ENCODE results near the gene BTN1A1. TPM values are rescaled to one million over a fixed set of nuclear protein-coding genes. Genes with fewer than 3 reads are reported as not detected.
A peak's percentile ranks its signal among the peaks of the same experiment; 100 is the strongest.

BTN1A1 gene
- total RNA-seq, 2 donors from 2014 or later = 0.23 TPM; not detected in 1

GRCh38 chr6:26537160-26537845 is 37.2 kb downstream of the BTN1A1 start:
- Histone ChIP-seq H3K36me3 (no peaks in the 10 kb centered on the region), H3K27me3 (replicated peaks; ENCODE audit: insufficient read depth) (no peaks in the 10 kb centered on the region), H3K4me3 (peak overlapping the region; percentile 68 to 72), H3K27ac (peak overlapping the region; percentile 90 to 91), H3K9me3 (no peaks in the 10 kb centered on the region), H3K4me1 (replicated peaks) (no peaks in the 10 kb centered on the region)
- peak; percentile 92 for DNase-seq (ENCODE audit: low spot score)
- WGBS = under 1% methylated on average over 37 of the region's 37 CpGs
- intact Hi-C loops (cut with DNase I) = loop anchor here (5.0 kb wide), 1 partner anchor 65 kb away; no protein-coding TSS in a partner anchor
- TF ChIP-seq CTCF (IDR thresholded peaks at IDR 0.05) (no peak), POLR2AphosphoS5 (IDR thresholded peaks at IDR 0.05) (peak; percentile 88)

GRCh38 chr6:26537846-26538571 is 37.9 kb downstream of the BTN1A1 start, which contains the start of gene HMGN4:
HMGN4 (plus strand) TSS chr6:26538366; CDS start chr6:26545207, 6,841 bp downstream.
- peak; percentile 79 for DNase-seq (ENCODE audit: low spot score)
- Histone ChIP-seq H3K9me3 (no peaks in the 10 kb centered on the region), H3K4me3 (peak within 1 kb of the TSS; percentile 68 to 72), H3K36me3 (no peaks in the 10 kb centered on the region), H3K27me3 (replicated peaks; ENCODE audit: insufficient read depth) (no peaks in the 10 kb centered on the region), H3K27ac (peak within 1 kb of the TSS; percentile 90 to 91), H3K4me1 (replicated peaks) (no peaks in the 10 kb centered on the region)
- TF ChIP-seq POLR2AphosphoS5 (IDR thresholded peaks at IDR 0.05) (peak; percentile 66), CTCF (IDR thresholded peaks at IDR 0.05) (peak in 1 of 4 experiments; percentile 22), POLR2A (IDR thresholded peaks at IDR 0.05) (peak; percentile 29)
- intact Hi-C loops (cut with DNase I) = loop anchor here (5.0 kb wide), 1 partner anchor 66 kb away; no protein-coding TSS in a partner anchor
- WGBS = under 1% methylated on average over 49 of the region's 49 CpGs

GRCh38 chr6:26538572-26538902 is 38.4 kb downstream of the BTN1A1 start:
- no peak for TF ChIP-seq CTCF (IDR thresholded peaks at IDR 0.05)
- TF ChIP-seq POLR2AphosphoS5 (IDR thresholded peaks at IDR 0.05) = no peak
- TF ChIP-seq POLR2A (IDR thresholded peaks at IDR 0.05) = no peak
- DNase-seq (ENCODE audit: low spot score) = no peak
- WGBS = under 1% methylated on average over 15 of the region's 15 CpGs
- H3K4me3 ChIP-seq = peak overlapping the region; percentile 68 to 72
- no peaks in the 10 kb centered on the region for H3K9me3 ChIP-seq
- intact Hi-C loops (cut with DNase I) = loop anchor here (5.0 kb wide), 1 partner anchor 66 kb away; no protein-coding TSS in a partner anchor
- H3K27ac ChIP-seq = peak overlapping the region; percentile 90 to 91
- H3K4me1 ChIP-seq (replicated peaks) = no peaks in the 10 kb centered on the region
- H3K27me3 ChIP-seq (replicated peaks; ENCODE audit: insufficient read depth) = no peaks in the 10 kb centered on the region
- H3K36me3 ChIP-seq = no peaks in the 10 kb centered on the region

GRCh38 chr6:26539071-26539615 is 39.0 kb downstream of the BTN1A1 start:
- Histone ChIP-seq H3K9me3 (no peaks in the 10 kb centered on the region), H3K36me3 (no peaks in the 10 kb centered on the region), H3K4me1 (replicated peaks) (peaks cover under 1% of the 10 kb centered on the region), H3K27ac (peak overlapping the region; percentile 90 to 91), H3K27me3 (replicated peaks; ENCODE audit: insufficient read depth) (no peaks in the 10 kb centered on the region), H3K4me3 (peak overlapping the region; percentile 68 to 72)
- intact Hi-C loops (cut with DNase I) = loop anchor here (5.0 kb wide), 1 partner anchor 67 kb away; no protein-coding TSS in a partner anchor
- DNase-seq (ENCODE audit: low spot score) = no peak
- no peak for TF ChIP-seq POLR2AphosphoS5 (IDR thresholded peaks at IDR 0.05)
- TF ChIP-seq CTCF (IDR thresholded peaks at IDR 0.05) = no peak
- no peak for TF ChIP-seq POLR2A (IDR thresholded peaks at IDR 0.05)
- WGBS = 62% methylated on average over 16 of the region's 16 CpGs

Data from prostate gland (tissue), 2 donors.